ENCODE data around the gene TTLL8.

The TTLL8 gene

GRCh38 chr22:50085211-50085972 lies 27.3 kb upstream of the TTLL8 start, which contains the start of gene MLC1:
TSS of gene MLC1 (minus strand) at chr22:50085426. CDS start at chr22:50084902, 524 bp downstream.
- H3K9ac ChIP-seq (ENCODE audit: insufficient read length), result peak within 1 kb of the TSS; percentile 72
- no peaks in the 10 kb centered on the region for H3K9me3 ChIP-seq (ENCODE audit: low read depth, low read length)
- TF ChIP-seq FOXP2 (optimal IDR thresholded peaks at IDR 0.05; ENCODE audit: control extremely low read depth, extremely low read length, insufficient read depth) (peak; percentile 48), POLR2AphosphoS5 (IDR thresholded peaks at IDR 0.05; ENCODE audit: borderline replicate concordance, low read depth, low read length) (peak; percentile 77), EZH2 (IDR thresholded peaks at IDR 0.05) (no peak)
- no peak within 1 kb of the TSS for H3K4me3 ChIP-seq
- DNase-seq (ENCODE audit: low read depth, low spot score), result peak; percentile 82
- no peak within 1 kb of the TSS for H3K27ac ChIP-seq
- H3K36me3 ChIP-seq (ENCODE audit: insufficient read depth, low read length), result no peaks in the 10 kb centered on the region

GRCh38 chr22:50084614-50085021 lies 26.5 kb upstream of the TTLL8 start:
- H3K4me3 ChIP-seq, result no peak overlapping the region
- H3K9ac ChIP-seq (ENCODE audit: insufficient read length), result peak overlapping the region; percentile 72
- no peaks in the 10 kb centered on the region for H3K9me3 ChIP-seq (ENCODE audit: low read depth, low read length)
- H3K27ac ChIP-seq, result no peak overlapping the region
- H3K36me3 ChIP-seq (ENCODE audit: insufficient read depth, low read length), result no peaks in the 10 kb centered on the region
- TF ChIP-seq FOXP2 (optimal IDR thresholded peaks at IDR 0.05; ENCODE audit: control extremely low read depth, extremely low read length, insufficient read depth) (no peak), POLR2AphosphoS5 (IDR thresholded peaks at IDR 0.05; ENCODE audit: borderline replicate concordance, low read depth, low read length) (no peak), EZH2 (IDR thresholded peaks at IDR 0.05) (no peak)
- no peak for DNase-seq (ENCODE audit: low read depth, low spot score)

- no peak overlapping the region for H3K4me3 ChIP-seq
- TF ChIP-seq POLR2AphosphoS5 (IDR thresholded peaks at IDR 0.05; ENCODE audit: borderline replicate concordance, low read depth, low read length) (no peak), EZH2 (IDR thresholded peaks at IDR 0.05) (no peak), FOXP2 (optimal IDR thresholded peaks at IDR 0.05; ENCODE audit: control extremely low read depth, extremely low read length, insufficient read depth) (no peak)
- no peaks in the 10 kb centered on the region for H3K36me3 ChIP-seq (ENCODE audit: insufficient read depth, low read length)
- H3K9me3 ChIP-seq (ENCODE audit: low read depth, low read length), result no peaks in the 10 kb centered on the region
- DNase-seq (ENCODE audit: low read depth, low spot score), result no peak
- H3K9ac ChIP-seq (ENCODE audit: insufficient read length), result peak overlapping the region; percentile 72
- no peak overlapping the region for H3K27ac ChIP-seq
Observed at GRCh38 chr22:50084080-50084477, 26.0 kb upstream of the TTLL8 start.

GRCh38 chr22:50083462-50084079 lies 25.5 kb upstream of the TTLL8 start:
- H3K9ac ChIP-seq (ENCODE audit: insufficient read length), result peak overlapping the region; percentile 26
- no peak overlapping the region for H3K4me3 ChIP-seq
- no peaks in the 10 kb centered on the region for H3K36me3 ChIP-seq (ENCODE audit: insufficient read depth, low read length)
- no peaks in the 10 kb centered on the region for H3K9me3 ChIP-seq (ENCODE audit: low read depth, low read length)
- no peak for DNase-seq (ENCODE audit: low read depth, low spot score)
- no peak for TF ChIP-seq POLR2AphosphoS5 (IDR thresholded peaks at IDR 0.05; ENCODE audit: borderline replicate concordance, low read depth, low read length)
- no peak for TF ChIP-seq EZH2 (IDR thresholded peaks at IDR 0.05)
- TF ChIP-seq FOXP2 (optimal IDR thresholded peaks at IDR 0.05; ENCODE audit: control extremely low read depth, extremely low read length, insufficient read depth), result no peak
- H3K27ac ChIP-seq, result no peak overlapping the region

- no peaks in the 10 kb centered on the region for H3K36me3 ChIP-seq (ENCODE audit: insufficient read depth, low read length)
- H3K4me3 ChIP-seq, result no peak overlapping the region
- H3K9me3 ChIP-seq (ENCODE audit: low read depth, low read length), result no peaks in the 10 kb centered on the region
- no peak for DNase-seq (ENCODE audit: low read depth, low spot score)
- no peak for TF ChIP-seq FOXP2 (optimal IDR thresholded peaks at IDR 0.05; ENCODE audit: control extremely low read depth, extremely low read length, insufficient read depth)
- TF ChIP-seq EZH2 (IDR thresholded peaks at IDR 0.05), result no peak
- no peak for TF ChIP-seq POLR2AphosphoS5 (IDR thresholded peaks at IDR 0.05; ENCODE audit: borderline replicate concordance, low read depth, low read length)
- no peak overlapping the region for H3K27ac ChIP-seq
- H3K9ac ChIP-seq (ENCODE audit: insufficient read length), result no peak overlapping the region
Observed at GRCh38 chr22:50082961-50083461, 24.9 kb upstream of the TTLL8 start.

- Histone ChIP-seq H3K36me3 (ENCODE audit: insufficient read depth, low read length) (no peaks in the 10 kb centered on the region), H3K9ac (ENCODE audit: insufficient read length) (no peak overlapping the region), H3K4me3 (no peak overlapping the region), H3K27ac (no peak overlapping the region), H3K9me3 (ENCODE audit: low read depth, low read length) (no peaks in the 10 kb centered on the region)
- no peak for TF ChIP-seq FOXP2 (optimal IDR thresholded peaks at IDR 0.05; ENCODE audit: control extremely low read depth, extremely low read length, insufficient read depth)
- TF ChIP-seq EZH2 (IDR thresholded peaks at IDR 0.05), result no peak
- no peak for TF ChIP-seq POLR2AphosphoS5 (IDR thresholded peaks at IDR 0.05; ENCODE audit: borderline replicate concordance, low read depth, low read length)
- no peak for DNase-seq (ENCODE audit: low read depth, low spot score)
Observed at GRCh38 chr22:50082197-50082715, 24.2 kb upstream of the TTLL8 start.

GRCh38 chr22:50081426-50082196 lies 23.5 kb upstream of the TTLL8 start:
- no peak for DNase-seq (ENCODE audit: low read depth, low spot score)
- no peaks in the 10 kb centered on the region for H3K9me3 ChIP-seq (ENCODE audit: low read depth, low read length)
- no peak overlapping the region for H3K4me3 ChIP-seq
- no peaks in the 10 kb centered on the region for H3K36me3 ChIP-seq (ENCODE audit: insufficient read depth, low read length)
- H3K9ac ChIP-seq (ENCODE audit: insufficient read length), result no peak overlapping the region
- TF ChIP-seq FOXP2 (optimal IDR thresholded peaks at IDR 0.05; ENCODE audit: control extremely low read depth, extremely low read length, insufficient read depth) (no peak), EZH2 (IDR thresholded peaks at IDR 0.05) (no peak), POLR2AphosphoS5 (IDR thresholded peaks at IDR 0.05; ENCODE audit: borderline replicate concordance, low read depth, low read length) (no peak)
- no peak overlapping the region for H3K27ac ChIP-seq

GRCh38 chr22:50080077-50080465 lies 22.0 kb upstream of the TTLL8 start:
- TF ChIP-seq FOXP2 (optimal IDR thresholded peaks at IDR 0.05; ENCODE audit: control extremely low read depth, extremely low read length, insufficient read depth) (no peak), POLR2AphosphoS5 (IDR thresholded peaks at IDR 0.05; ENCODE audit: borderline replicate concordance, low read depth, low read length) (no peak), EZH2 (IDR thresholded peaks at IDR 0.05) (no peak)
- Histone ChIP-seq H3K9ac (ENCODE audit: insufficient read length) (no peak overlapping the region), H3K27ac (no peak overlapping the region), H3K36me3 (ENCODE audit: insufficient read depth, low read length) (no peaks in the 10 kb centered on the region), H3K4me3 (no peak overlapping the region), H3K9me3 (ENCODE audit: low read depth, low read length) (no peaks in the 10 kb centered on the region)
- DNase-seq (ENCODE audit: low read depth, low spot score), result no peak
